GM08714 (cell line): ENCODE measurements around the gene FHIT.
"Not testable (repeated sequence)": the region's sequence is repeated elsewhere in the genome, so short reads cannot be mapped to it uniquely, and the experiment has no call there.

Source experiments
- H3K4me3 ChIP-seq: fragments of 200-500 bp; sonication (Bioruptor generic); 2 replicates; pipeline ENCODE4 v1.5.1; 2014; ENCODE audit warnings: mild to moderate bottlenecking, low read length, inconsistent platforms
- ZNF274 ChIP-seq: IDR thresholded peaks from 2 replicates; pipeline ENCODE4 v1.6.1; 2012; ENCODE audit warnings: mild to moderate bottlenecking, low read depth, low read length

The FHIT gene

GRCh38 chr3:61008153-61008997, 242.9 kb downstream of the FHIT start:
- TF ChIP-seq ZNF274: no peak
- H3K4me3 ChIP-seq: no peak overlapping the region

- no peak for TF ChIP-seq ZNF274
Measured at GRCh38 chr3:61005591-61005990, 245.7 kb downstream of the FHIT start.

GRCh38 chr3:60998858-60999257, 252.4 kb downstream of the FHIT start:
- no peak for TF ChIP-seq ZNF274
- H3K4me3 ChIP-seq: no peak overlapping the region

More at GRCh38 chr3:61005591-61005990, 245.7 kb downstream of the FHIT start:
- no peak overlapping the region for H3K4me3 ChIP-seq

GRCh38 chr3:60992395-60992794, 258.9 kb downstream of the FHIT start:
- TF ChIP-seq ZNF274: no peak
- H3K4me3 ChIP-seq: no peak overlapping the region

GRCh38 chr3:60990442-60990730, 260.9 kb downstream of the FHIT start:
- TF ChIP-seq ZNF274: no peak
- no peak overlapping the region for H3K4me3 ChIP-seq

- TF ChIP-seq ZNF274: no peak
- no peak overlapping the region for H3K4me3 ChIP-seq
Measured at GRCh38 chr3:60989626-60990441, 261.4 kb downstream of the FHIT start.

GRCh38 chr3:60987191-60987590, 264.1 kb downstream of the FHIT start:
- not testable (repeated sequence) for H3K4me3 ChIP-seq

GRCh38 chr3:60986552-60986951, 264.7 kb downstream of the FHIT start:
- TF ChIP-seq ZNF274: no peak
- H3K4me3 ChIP-seq: no peak overlapping the region

- no peak for TF ChIP-seq ZNF274
- no peak overlapping the region for H3K4me3 ChIP-seq
Measured at GRCh38 chr3:60983906-60984305, 267.3 kb downstream of the FHIT start.

- no peak overlapping the region for H3K4me3 ChIP-seq
- no peak for TF ChIP-seq ZNF274
Measured at GRCh38 chr3:60980342-60980692, 270.9 kb downstream of the FHIT start.

GRCh38 chr3:60979461-60980341, 271.6 kb downstream of the FHIT start:
- no peak for TF ChIP-seq ZNF274
- H3K4me3 ChIP-seq: no peak overlapping the region

GRCh38 chr3:60973321-60973720, 277.9 kb downstream of the FHIT start:
- no peak for TF ChIP-seq ZNF274

GRCh38 chr3:60972599-60972998, 278.7 kb downstream of the FHIT start:
- H3K4me3 ChIP-seq: no peak overlapping the region
- no peak for TF ChIP-seq ZNF274

More at GRCh38 chr3:60973321-60973720, 277.9 kb downstream of the FHIT start:
- no peak overlapping the region for H3K4me3 ChIP-seq

- H3K4me3 ChIP-seq: no peak overlapping the region
- no peak for TF ChIP-seq ZNF274
Measured at GRCh38 chr3:60970850-60971249, 280.4 kb downstream of the FHIT start.
